Stimulated activated CD8-positive, alpha-beta memory T cell treated with anti-CD3 and anti-CD28 coated beads, Interleukin-4, amount 100 ng/mL, for 48 hours (primary cell): ENCODE data around the gene ACHE.

Experiments
- DNase-seq: peaks from one replicate; pipeline ENCODE4 v3.0.0-alpha.2; 2020

ACHE gene

DNA sequence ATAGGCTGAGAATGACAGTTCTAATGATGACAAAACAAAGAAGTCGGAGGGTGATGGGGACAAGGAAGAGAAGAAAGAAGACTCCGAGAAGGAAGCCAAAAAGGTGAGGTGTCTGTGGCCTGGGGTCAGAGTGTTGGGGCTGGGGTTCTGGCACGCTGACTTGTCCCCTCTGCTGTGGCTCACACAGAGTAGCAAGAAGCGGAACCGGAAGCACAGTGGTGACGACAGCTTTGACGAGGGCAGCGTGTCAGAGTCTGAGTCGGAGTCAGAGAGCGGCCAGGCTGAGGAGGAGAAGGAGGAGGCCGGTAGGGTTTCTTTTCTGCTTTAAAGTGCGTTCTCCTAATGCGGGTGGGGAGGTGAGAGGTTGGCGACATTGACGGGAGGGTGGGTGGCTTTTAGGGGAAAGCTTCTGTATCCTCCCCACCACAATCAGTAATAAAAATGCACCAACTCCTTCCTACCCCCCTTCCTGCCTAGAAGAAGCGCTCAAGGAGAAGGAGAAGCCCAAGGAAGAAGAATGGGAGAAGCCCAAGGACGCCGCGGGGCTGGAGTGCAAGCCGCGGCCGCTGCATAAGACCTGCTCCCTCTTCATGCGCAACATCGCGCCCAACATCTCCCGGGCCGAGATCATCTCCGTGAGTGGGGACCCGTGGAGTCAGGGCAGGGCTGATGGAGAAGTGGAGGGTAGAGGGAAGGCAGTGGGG lies 10.8 kb downstream of the ACHE start:
- no peak for DNase-seq

GRCh38 chr7:100882785-100883526 lies 12.7 kb downstream of the ACHE start:
- no peak for DNase-seq

GRCh38 chr7:100882201-100882600 lies 13.5 kb downstream of the ACHE start:
- no peak for DNase-seq

GRCh38 chr7:100881136-100881535 lies 14.6 kb downstream of the ACHE start:
- DNase-seq = no peak

DNA sequence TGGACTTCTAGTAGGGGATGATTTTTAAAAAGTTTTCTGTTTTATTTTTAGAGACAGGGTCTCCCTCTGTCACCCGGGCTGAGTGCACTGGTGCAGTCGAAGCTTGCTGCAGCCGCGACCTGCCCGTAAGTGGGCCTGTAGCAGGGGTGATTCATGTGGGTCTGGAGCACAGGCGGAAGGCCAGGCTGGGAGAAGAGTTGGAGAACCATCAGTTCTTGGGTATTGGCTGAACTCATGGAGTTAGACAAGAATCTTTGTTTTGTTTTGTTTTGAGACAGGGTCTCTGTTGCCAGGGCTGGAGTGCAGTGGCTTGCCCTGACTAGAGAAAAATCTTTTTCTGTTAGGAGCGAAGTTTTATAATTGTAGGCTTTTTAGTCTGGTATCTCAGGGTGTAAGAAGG lies 15.0 kb downstream of the ACHE start:
- no peak for DNase-seq

DNA sequence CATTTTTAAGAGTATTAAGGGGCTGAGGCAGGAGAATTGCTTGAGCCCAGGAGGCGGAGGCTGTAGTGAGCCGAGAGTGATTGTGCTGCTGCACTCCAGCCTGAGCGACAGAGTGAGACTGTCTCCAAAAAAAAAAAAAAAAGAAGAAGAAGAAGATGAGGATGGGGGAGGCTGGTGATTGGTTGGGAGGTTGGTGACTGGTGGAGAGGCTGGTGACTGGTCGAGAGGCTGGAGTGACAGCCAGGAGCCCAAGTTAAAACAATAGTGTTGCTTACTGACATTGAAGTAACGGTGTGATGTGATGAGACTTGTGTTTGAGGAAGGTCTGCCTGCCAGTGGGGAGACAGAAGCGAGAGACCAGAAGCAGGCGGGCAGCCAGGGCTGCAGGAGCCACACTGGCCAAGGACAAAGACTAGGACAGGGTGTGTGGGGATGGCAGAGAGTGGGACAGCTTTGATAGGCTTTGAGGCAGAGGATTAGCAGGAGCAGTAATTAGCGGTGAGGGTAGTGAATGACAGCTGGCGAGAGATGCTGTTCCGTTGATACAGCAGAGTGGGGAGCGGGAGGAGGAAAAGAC lies 15.9 kb downstream of the ACHE start:
- DNase-seq = no peak

GRCh38 chr7:100878685-100879084 lies 17.0 kb downstream of the ACHE start:
- DNase-seq = no peak

GRCh38 chr7:100878013-100878412 lies 17.7 kb downstream of the ACHE start:
- no peak for DNase-seq

DNA sequence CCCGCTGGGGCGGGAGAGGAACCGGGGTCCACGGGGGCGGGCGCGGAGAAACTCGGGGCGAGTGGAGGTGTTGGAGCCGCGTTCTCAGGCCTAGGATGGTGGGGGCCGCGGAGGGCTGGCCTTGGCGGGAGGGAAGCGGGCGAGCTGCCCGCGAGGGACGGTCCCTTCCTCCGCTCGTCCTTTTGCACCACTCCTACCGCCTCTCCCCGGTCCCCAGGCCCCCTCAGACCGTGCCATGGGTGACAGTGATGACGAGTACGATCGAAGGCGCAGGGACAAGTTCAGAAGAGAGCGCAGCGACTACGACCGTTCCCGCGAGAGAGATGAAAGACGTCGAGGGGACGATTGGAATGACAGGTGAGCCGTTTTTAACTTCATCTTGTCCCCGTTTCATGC lies 20.3 kb downstream of the ACHE start:
- DNase-seq = no peak

GRCh38 chr7:100874577-100875355 lies 20.9 kb downstream of the ACHE start, which contains the start of gene SRRT:
SRRT (plus strand) TSS chr7:100875103; CDS start chr7:100875591, 488 bp downstream.
- peak; percentile 99 for DNase-seq

DNA sequence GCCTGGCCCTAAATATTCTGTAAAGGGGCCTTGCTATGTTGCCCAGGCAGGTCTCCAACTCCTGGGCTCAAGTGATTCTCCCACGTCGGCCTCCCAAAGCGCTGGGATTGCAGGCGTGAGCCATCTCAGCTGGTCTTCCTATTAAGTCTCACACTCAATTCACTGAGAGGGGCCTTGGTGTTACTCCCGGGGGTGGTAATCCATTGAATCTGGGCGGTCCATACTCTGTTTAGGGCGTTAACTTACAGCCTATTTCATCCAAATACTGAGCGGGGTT lies 21.4 kb downstream of the ACHE start:
- no peak for DNase-seq

DNA sequence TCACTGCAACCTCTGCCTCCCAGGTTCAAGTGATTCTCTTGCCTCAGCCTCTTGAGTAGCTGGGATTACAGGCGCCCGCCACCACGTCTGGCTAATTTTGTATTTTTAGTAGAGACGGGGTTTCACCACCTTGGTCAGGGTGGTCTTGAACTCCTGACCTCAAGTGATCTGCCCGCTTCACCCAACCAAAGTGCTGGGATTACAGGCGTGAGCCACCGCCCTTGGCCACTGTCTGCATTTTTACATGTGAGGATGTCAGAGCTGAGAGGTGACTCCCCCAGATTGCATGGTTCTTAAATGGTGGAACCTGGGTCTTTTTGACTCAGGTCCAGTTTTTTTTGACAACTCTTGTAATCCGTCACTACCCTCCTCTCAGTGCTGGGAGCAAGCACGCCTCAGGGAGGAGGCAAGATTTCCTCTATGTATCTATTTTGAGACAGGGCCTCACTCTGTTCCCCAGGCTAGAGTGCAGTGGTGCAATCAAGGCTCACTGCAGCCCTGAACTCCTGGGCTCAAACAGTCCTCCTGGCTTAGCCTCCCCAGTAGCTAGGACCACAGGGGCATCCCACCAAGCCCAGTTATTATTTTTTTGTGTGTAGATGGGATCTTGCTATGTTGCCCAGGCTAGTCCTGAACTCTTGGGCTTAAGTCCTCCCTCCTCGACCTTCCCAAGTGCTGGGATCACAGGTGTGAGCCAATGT lies 21.9 kb downstream of the ACHE start:
- no peak for DNase-seq

- no peak for DNase-seq
Observed at GRCh38 chr7:100867776-100868485, 27.8 kb downstream of the ACHE start.

DNA sequence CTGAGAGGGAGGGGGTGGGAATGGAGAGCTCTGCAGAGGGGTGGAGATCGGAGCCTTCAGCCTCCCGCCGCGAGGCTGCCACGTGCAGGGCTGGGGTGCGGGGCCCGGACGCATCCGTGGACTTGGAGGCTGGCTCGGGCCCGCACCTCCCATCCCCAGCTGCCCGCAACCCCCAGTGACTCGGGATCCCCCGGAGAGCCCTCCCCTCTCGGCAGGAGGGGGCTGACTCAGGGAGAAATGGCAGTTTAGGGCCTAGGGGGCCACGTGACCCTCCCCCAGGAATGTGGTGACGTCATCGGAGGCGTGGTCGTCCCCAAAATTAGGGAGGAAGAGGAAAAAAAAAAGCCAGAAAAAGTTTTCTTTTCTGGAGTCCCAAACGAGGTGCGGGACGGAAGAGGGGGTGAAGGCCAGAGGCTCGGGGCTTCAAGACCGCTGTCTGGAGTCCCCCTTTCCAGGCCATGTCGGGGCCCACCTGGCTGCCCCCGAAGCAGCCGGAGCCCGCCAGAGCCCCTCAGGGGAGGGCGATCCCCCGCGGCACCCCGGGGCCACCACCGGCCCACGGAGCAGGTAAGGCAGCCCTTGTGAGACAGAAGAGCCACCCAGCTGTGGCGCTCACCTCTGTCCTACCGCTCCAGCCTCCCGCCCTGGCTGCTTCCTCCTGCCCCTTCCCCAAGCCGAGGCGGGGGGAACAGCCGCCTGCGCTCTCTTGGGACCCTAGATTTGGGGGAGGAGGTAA lies 28.5 kb downstream of the ACHE start, which contains the start of gene TRIP6:
Gene TRIP6, plus strand, starts transcription at position 348 of the 736 bp plus-strand sequence. Its CDS starts 111 bp downstream, at position 459.
- peak; percentile 86 for DNase-seq

DNA sequence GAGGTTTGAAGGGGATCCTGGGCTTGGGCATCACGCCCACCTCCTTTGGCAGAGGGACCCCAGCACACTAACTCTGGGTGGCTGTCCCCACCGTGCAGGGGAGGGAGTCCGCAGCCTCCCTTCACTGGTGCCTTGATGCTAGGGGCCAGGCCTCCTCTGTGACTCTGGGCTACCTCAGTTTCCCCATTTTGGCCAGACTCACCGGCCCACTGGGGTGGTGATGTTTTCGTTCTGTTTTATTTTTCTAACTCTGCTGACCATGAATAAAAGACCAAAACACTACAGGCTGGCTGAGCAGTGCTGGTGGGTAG lies 29.0 kb downstream of the ACHE start:
- no peak for DNase-seq

GRCh38 chr7:100865938-100866728 lies 29.6 kb downstream of the ACHE start:
- peak; percentile 59 for DNase-seq

DNA sequence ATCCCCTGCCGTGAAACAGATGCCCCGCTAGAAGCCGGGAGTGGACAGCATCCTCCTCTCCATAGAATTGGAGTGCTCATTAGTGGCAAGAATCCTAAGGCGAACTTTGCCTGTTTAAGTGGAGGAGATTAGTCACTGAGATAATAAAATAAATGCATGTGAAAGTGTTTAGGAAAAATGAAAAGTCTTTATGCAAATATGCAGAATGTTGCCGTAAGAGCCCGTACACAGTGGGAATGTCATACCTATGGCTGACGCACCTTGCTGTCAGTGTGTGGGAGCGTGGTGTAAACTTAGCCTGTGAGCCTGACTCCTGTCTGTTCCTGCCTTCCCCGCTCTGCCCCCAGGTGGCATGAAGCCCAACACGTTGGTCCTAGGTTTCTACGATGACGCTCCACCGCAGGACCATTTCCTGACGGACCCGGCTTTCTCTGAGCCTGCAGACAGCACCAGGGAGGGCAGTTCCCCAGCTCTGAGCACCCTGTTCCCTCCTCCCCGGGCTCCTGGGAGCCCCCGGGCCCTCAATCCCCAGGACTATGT lies 30.2 kb downstream of the ACHE start:
- no peak for DNase-seq

- no peak for DNase-seq
Observed at GRCh38 chr7:100864263-100864845, 31.3 kb downstream of the ACHE start.

- DNase-seq = no peak
Observed at GRCh38 chr7:100863406-100863950, 32.2 kb downstream of the ACHE start.

DNA sequence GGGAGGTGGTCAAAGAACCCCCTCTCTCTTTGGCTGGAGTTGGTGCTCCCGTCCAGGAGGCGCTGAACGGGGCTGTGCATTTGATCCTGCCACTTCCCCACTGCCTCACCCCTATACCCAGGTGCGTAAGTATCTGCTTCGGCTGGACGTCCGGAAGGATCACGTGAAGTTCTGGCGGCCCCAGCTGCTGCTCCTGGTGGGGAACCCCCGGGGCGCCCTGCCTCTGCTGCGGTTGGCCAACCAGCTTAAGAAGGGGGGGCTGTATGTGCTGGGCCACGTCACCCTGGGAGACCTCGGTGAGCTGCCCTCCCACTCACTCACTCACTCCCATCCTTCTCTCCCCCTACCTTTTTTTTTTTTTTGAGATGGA lies 34.1 kb downstream of the ACHE start:
- no peak for DNase-seq
